HepG2 (cell line): ENCODE measurements around the gene NDUFS7. TPM values are rescaled to one million over a fixed set of nuclear protein-coding genes. Genes with fewer than 3 reads are reported as not detected.

Experiments used
- ATAC-seq: fragments of 200-7000 bp; cut with Tn5 transposase; 3 replicates; pipeline ENCODE4 v1.9.1; 2020; ENCODE audit warnings: mild to moderate bottlenecking, moderate library complexity
- BruUV-seq: library from RNA; stranded (reverse); fragments of 400-500 nt; replicated peaks from 2 replicates; lab custom pipeline; 2021; lab: Mats Ljungman, UMichigan
- CTCF ChIA-PET: fragments of 300-600 bp; formaldehyde crosslinking; extraction: SDS; loops from one replicate; lab custom pipeline; 2021; ENCODE audit warnings: low total read pairs, inconsistent platforms, low intra/inter-chr PET ratio; lab: Yijun Ruan, JAX
- POLR2A ChIA-PET: fragments of 350-600 bp; sonication (Branson Sonifier 250); formaldehyde crosslinking; loops from one replicate; lab custom pipeline; 2020; ENCODE audit warnings: antibody characterized with exemption, inconsistent platforms; lab: Yijun Ruan, JAX
- DNase-seq: peaks from one replicate; pipeline ENCODE4 v3.0.0-alpha.2; 2015; ENCODE audit warnings: low spot score
- FAIRE-seq: peaks from 3 replicates; lab custom pipeline; 2011; peaks lifted over from hg19 to GRCh38; lab: Jason Lieb, UNC
- H2AFZ ChIP-seq: one replicate; pipeline ENCODE4 v1.6.1; 2011; ENCODE audit warnings: low read length, inconsistent platforms
- H3K27ac ChIP-seq: fragments of 300-600 bp; 3 replicates; pipeline ENCODE4 v1.8.0; 2011; ENCODE audit warnings: mixed run types, mild to moderate bottlenecking, mixed read lengths, low read length, inconsistent platforms; ENCODE audit not compliant: insufficient read depth; ENCODE audit errors: extremely low read length
- H3K27me3 ChIP-seq, 2 experiments: fragments of 200-600 bp in 1 of 2; 2 replicates in 1 of 2; 3 replicates in 1 of 2; pipeline versions ENCODE4 v1.6.0 to v1.8.0; 2011; ENCODE audit warnings: low read length in 2 of 2, mild to moderate bottlenecking in 2 of 2, moderate library complexity in 2 of 2, inconsistent platforms in 1 of 2; ENCODE audit not compliant: insufficient read depth in 2 of 2, control insufficient read depth in 1 of 2
- H3K36me3 ChIP-seq, 2 experiments: fragments of 200-600 bp in 1 of 2; replicated peaks in 1 of 2; 2 replicates in 1 of 2; 3 replicates in 1 of 2; pipeline versions ENCODE4 v1.5.1 to v1.8.0; 2011; ENCODE audit warnings: low read length in 2 of 2, inconsistent platforms in 1 of 2; ENCODE audit not compliant: insufficient read depth in 2 of 2, control insufficient read depth in 1 of 2
- H3K4me1 ChIP-seq: 2 replicates; pipeline ENCODE4 v1.5.1; 2012; ENCODE audit warnings: low read length, inconsistent platforms; ENCODE audit not compliant: insufficient read depth
- H3K4me2 ChIP-seq: 2 replicates; pipeline ENCODE4 v1.6.0; 2011; ENCODE audit warnings: low read depth, low read length, inconsistent platforms
- H3K4me3 ChIP-seq, 3 experiments: fragments of 200-600 bp in 1 of 3; sonication (generic), shearing (Covaris generic) in 1 of 3; replicated peaks in 1 of 3; 2 replicates each; pipeline ENCODE4 v1.5.1; 2011 to 2016; ENCODE audit warnings: low read length in 3 of 3, inconsistent platforms in 2 of 3, low read depth in 2 of 3, mild to moderate bottlenecking in 2 of 3, control low read depth in 1 of 3, mixed read lengths in 1 of 3; ENCODE audit not compliant: insufficient read depth in 1 of 3
- H3K79me2 ChIP-seq: one replicate; pipeline ENCODE4 v1.6.1; 2011; ENCODE audit warnings: low read length, inconsistent platforms; ENCODE audit not compliant: insufficient read depth
- H3K9ac ChIP-seq: 2 replicates; pipeline ENCODE4 v1.6.0; 2011; ENCODE audit warnings: mild to moderate bottlenecking, low read depth, low read length, inconsistent platforms; ENCODE audit not compliant: insufficient read depth
- H3K9me3 ChIP-seq: 2 replicates; pipeline ENCODE4 v1.5.1; 2012; ENCODE audit warnings: mild to moderate bottlenecking, low read length
- H4K20me1 ChIP-seq: 2 replicates; pipeline ENCODE4 v1.6.0; 2011; ENCODE audit warnings: inconsistent platforms, mild to moderate bottlenecking, low read length, moderate library complexity; ENCODE audit not compliant: insufficient read depth
- CENPT ChIP-seq: sonication (generic); formaldehyde crosslinking; IDR thresholded peaks from 2 replicates; pipeline ENCODE4 v1.8.0; 2022; ENCODE audit warnings: low read depth, mild to moderate bottlenecking, moderate library complexity, missing genetic modification reagents
- EZH2 ChIP-seq: conservative IDR thresholded peaks from 2 replicates; pipeline ENCODE4 v1.6.1; 2012; ENCODE audit warnings: mild to moderate bottlenecking, low read depth, low read length, moderate library complexity
- JARID2 ChIP-seq: sonication (generic); formaldehyde crosslinking; IDR thresholded peaks from 2 replicates; pipeline ENCODE4 v1.8.1; 2023; ENCODE audit warnings: missing genetic modification reagents, inconsistent platforms; ENCODE audit not compliant: insufficient replicate concordance
- MBD4 ChIP-seq: IDR thresholded peaks from 2 replicates; pipeline ENCODE4 v1.6.1; 2012; ENCODE audit warnings: low read length, inconsistent platforms, borderline replicate concordance
- MEIS1 ChIP-seq: sonication (generic); formaldehyde crosslinking; IDR thresholded peaks from 2 replicates; pipeline ENCODE4 v1.9.0; 2021; ENCODE audit warnings: mild to moderate bottlenecking, missing genetic modification reagents, moderate library complexity, borderline replicate concordance
- MYNN ChIP-seq: sonication (generic); formaldehyde crosslinking; IDR thresholded peaks from 2 replicates; pipeline ENCODE4 v1.4.0; 2020; ENCODE audit warnings: mild to moderate bottlenecking, low read depth, missing genetic modification reagents
- SMAD3 ChIP-seq: sonication (generic); formaldehyde crosslinking; IDR thresholded peaks from 2 replicates; pipeline ENCODE4 v1.4.0; 2020; ENCODE audit warnings: missing genetic modification reagents
- SUZ12 ChIP-seq: fragments of 150-350 bp; IDR thresholded peaks from 2 replicates; pipeline ENCODE4 v1.6.1; 2014; ENCODE audit warnings: low read depth, low read length
- ZNF235 ChIP-seq: sonication (generic); formaldehyde crosslinking; IDR thresholded peaks from 2 replicates; pipeline ENCODE4 v1.8.1; 2023; ENCODE audit warnings: mild to moderate bottlenecking, missing genetic modification reagents, borderline replicate concordance
- ZNF264 ChIP-seq: sonication (generic); formaldehyde crosslinking; IDR thresholded peaks from 2 replicates; pipeline ENCODE4 v1.4.0; 2020; ENCODE audit warnings: missing genetic modification reagents
- ZNF749 ChIP-seq: sonication (generic); formaldehyde crosslinking; IDR thresholded peaks from 2 replicates; pipeline ENCODE4 v1.8.0; 2022; ENCODE audit warnings: mild to moderate bottlenecking, missing genetic modification reagents, moderate library complexity, borderline replicate concordance
- ZNF768 ChIP-seq: sonication (generic); formaldehyde crosslinking; IDR thresholded peaks from 2 replicates; pipeline ENCODE4 v1.4.0; 2020; ENCODE audit warnings: missing genetic modification reagents
- ZNF772 ChIP-seq: sonication (generic); formaldehyde crosslinking; IDR thresholded peaks from 2 replicates; pipeline ENCODE4 v1.5.0; 2020; ENCODE audit warnings: mild to moderate bottlenecking, missing genetic modification reagents
- WGBS: methylation state at CpG from one replicate; pipeline ENCODE4 v1.1.6; 2017; ENCODE audit warnings: low lambda C conversion rate; 5-methylcytosine and 5-hydroxymethylcytosine counted together
- in situ Hi-C: cut with HindIII; loops from 2 replicates; pipeline ENCODE4 v1.10.0; 2017; ENCODE audit warnings: low pct_unique_long_range_greater_than_20kb; ENCODE audit not compliant: extremely low pct_ligation_motif_present
- intact Hi-C: fragments of 100-400 bp; cut with micrococcal nuclease; formaldehyde crosslinking; loops from one replicate; pipeline ENCODE4 v1.10.0; 2022; ENCODE audit not compliant: unreplicated experiment
- polyA plus RNA-seq, 8 experiments: library from polyadenylated mRNA; depleted of rRNA in 3 of 8; stranded (reverse) in 7 of 8; unstranded in 1 of 8; fragments of >200 nt; fragmentation: Illumina TruSeq in 4 of 8; extraction: Trizol in 4 of 8; gene quantifications; 2 replicates each; pipeline versions ENCODE4 v1.2.1 to v1.2.3, GENCODE V29; 2011 to 2016; ENCODE audit warnings: low read depth in 4 of 8, missing spikeins in 1 of 8, mixed read lengths in 1 of 8; ENCODE audit not compliant: insufficient read depth in 1 of 8
- total RNA-seq, 5 experiments: library from RNA; depleted of rRNA; stranded (reverse); fragments of >200 nt; fragmentation: Illumina TruSeq; extraction: Trizol; gene quantifications; 2 replicates each; pipeline ENCODE4 v1.2.3, GENCODE V29; 2016; ENCODE audit warnings: low read depth in 1 of 5
- TF ChIP-seq, protein P1 (sequence below): IDR thresholded peaks from 2 replicates; pipeline ENCODE4 v1.6.1; 2016; ENCODE audit warnings: mild to moderate bottlenecking, missing biosample characterization, missing genetic modification reagents
- TF ChIP-seq, protein P2 (sequence below): sonication (generic); formaldehyde crosslinking; IDR thresholded peaks from 2 replicates; pipeline ENCODE4 v1.8.1; 2023; ENCODE audit warnings: missing genetic modification reagents, mild to moderate bottlenecking, borderline replicate concordance
- TF ChIP-seq, protein P3 (sequence below): sonication (generic); formaldehyde crosslinking; IDR thresholded peaks from 2 replicates; pipeline ENCODE4 v1.8.1; 2023; ENCODE audit warnings: mild to moderate bottlenecking, inconsistent platforms, moderate library complexity, missing genetic modification reagents, borderline replicate concordance
- TF ChIP-seq, protein P4 (sequence below): sonication (generic); IDR thresholded peaks from 2 replicates; pipeline ENCODE4 v1.6.1; 2016; ENCODE audit warnings: low read depth, borderline replicate concordance
- TF ChIP-seq, protein P5 (sequence below): sonication (generic); formaldehyde crosslinking; IDR thresholded peaks from 2 replicates; pipeline ENCODE4 v1.8.0; 2022; ENCODE audit warnings: missing genetic modification reagents, mild to moderate bottlenecking, moderate library complexity, borderline replicate concordance

The NDUFS7 gene
- total and polyA plus RNA-seq, 2 of the 13 experiments (the other 11 are each of a cell fraction or from before 2014, with no cell fraction given), result 34.3 to 66.9 TPM

DNA sequence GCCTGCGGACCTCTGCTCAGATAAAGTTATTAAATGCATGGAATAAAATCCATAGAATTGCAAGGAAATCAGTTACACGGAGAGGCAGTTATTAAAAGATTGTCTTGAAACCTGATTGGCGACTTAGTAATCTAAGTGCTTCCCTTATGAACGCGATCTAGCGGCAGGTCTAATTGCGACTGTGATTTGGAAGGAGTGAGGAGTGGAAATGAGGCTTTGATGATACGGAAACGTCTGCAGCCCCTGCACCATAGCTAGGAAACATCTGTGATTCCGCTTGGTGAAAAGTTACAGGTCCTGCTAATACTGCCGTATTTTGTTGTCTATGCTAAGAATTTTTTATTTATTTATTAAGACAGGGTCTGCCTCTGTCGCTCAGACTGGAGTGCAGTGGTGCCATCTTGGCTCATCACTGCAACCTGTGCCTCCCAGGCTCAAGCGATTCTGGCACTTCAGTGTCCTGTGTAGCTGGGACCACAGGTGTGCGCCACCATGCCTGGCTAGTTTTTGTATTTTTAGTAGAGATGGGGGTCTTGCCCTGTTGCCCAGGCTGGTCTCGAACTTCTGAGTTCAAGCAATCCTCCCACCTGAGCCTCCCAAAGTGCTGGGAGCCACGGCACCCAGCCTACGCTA, 887 bp downstream of the NDUFS7 start (continued):
- TF ChIP-seq, protein P1, sequence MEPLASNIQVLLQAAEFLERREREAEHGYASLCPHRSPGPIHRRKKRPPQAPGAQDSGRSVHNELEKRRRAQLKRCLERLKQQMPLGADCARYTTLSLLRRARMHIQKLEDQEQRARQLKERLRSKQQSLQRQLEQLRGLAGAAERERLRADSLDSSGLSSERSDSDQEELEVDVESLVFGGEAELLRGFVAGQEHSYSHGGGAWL (CRISPR knock-in tag), result no peak

DNA sequence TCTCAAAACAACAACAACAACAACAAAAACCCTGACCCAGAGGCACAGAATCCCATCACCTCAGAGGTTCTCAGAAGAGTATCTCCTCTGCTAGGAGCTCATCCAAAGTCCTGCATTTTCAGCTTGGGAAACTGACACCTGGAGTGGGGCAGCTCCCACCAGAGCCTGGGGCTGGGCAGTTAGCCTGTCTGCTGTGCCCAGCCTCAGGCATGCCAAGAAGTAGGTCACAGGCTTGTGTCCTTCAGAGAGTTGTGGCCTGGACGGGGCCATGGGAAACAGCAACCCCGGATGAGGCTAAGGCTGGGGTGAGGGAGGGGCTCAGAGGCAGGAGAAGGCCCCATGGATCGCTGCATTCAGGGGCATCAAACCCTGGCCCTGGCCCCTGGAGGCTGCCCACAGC, 2.1 kb downstream of the NDUFS7 start:
- H3K27me3 ChIP-seq, result no peaks in the 10 kb centered on the region; a peak in 1 of 5 replicates
- no peak for FAIRE-seq
- POLR2A ChIA-PET, result no interaction called here
- no peak overlapping the region for H3K9ac ChIP-seq
- no peak overlapping the region; a peak in 1 of 6 replicates for H3K4me3 ChIP-seq
- intact Hi-C loops, result no loop called here
- peaks cover 13% of the 10 kb centered on the region for H3K79me2 ChIP-seq
- TF ChIP-seq MBD4 (no peak), ZNF235 (CRISPR knock-in tag) (no peak), ZNF264 (no peak), CENPT (CRISPR knock-in tag) (no peak), ZNF772 (CRISPR knock-in tag) (no peak), MEIS1 (no peak), ZNF749 (no peak), JARID2 (CRISPR knock-in tag) (no peak), MYNN (no peak), SUZ12 (no peak), SMAD3 (CRISPR knock-in tag) (no peak), ZNF768 (CRISPR knock-in tag) (no peak), EZH2 (no peak)
- TF ChIP-seq, protein P2, sequence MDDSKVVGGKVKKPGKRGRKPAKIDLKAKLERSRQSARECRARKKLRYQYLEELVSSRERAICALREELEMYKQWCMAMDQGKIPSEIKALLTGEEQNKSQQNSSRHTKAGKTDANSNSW (CRISPR knock-in tag), result no peak
- TF ChIP-seq, protein P3, sequence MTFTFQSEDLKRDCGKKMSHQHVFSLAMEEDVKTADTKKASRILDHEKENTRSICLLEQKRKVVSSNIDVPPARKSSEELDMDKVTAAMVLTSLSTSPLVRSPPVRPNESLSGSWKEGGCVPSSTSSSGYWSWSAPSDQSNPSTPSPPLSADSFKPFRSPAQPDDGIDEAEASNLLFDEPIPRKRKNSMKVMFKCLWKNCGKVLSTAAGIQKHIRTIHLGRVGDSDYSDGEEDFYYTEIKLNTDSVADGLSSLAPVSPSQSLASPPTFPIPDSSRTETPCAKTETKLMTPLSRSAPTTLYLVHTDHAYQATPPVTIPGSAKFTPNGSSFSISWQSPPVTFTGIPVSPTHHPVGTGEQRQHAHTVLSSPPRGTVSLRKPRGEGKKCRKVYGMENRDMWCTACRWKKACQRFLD (CRISPR knock-in tag), result no peak
- TF ChIP-seq, protein P4, sequence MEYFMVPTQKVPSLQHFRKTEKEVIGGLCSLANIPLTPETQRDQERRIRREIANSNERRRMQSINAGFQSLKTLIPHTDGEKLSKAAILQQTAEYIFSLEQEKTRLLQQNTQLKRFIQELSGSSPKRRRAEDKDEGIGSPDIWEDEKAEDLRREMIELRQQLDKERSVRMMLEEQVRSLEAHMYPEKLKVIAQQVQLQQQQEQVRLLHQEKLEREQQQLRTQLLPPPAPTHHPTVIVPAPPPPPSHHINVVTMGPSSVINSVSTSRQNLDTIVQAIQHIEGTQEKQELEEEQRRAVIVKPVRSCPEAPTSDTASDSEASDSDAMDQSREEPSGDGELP, result no peak
- TF ChIP-seq, protein P5, sequence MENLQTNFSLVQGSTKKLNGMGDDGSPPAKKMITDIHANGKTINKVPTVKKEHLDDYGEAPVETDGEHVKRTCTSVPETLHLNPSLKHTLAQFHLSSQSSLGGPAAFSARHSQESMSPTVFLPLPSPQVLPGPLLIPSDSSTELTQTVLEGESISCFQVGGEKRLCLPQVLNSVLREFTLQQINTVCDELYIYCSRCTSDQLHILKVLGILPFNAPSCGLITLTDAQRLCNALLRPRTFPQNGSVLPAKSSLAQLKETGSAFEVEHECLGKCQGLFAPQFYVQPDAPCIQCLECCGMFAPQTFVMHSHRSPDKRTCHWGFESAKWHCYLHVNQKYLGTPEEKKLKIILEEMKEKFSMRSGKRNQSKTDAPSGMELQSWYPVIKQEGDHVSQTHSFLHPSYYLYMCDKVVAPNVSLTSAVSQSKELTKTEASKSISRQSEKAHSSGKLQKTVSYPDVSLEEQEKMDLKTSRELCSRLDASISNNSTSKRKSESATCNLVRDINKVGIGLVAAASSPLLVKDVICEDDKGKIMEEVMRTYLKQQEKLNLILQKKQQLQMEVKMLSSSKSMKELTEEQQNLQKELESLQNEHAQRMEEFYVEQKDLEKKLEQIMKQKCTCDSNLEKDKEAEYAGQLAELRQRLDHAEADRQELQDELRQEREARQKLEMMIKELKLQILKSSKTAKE, result no peak
- TF ChIP-seq, all 625 proteins: peak for 0
- Histone ChIP-seq H3K36me3 (peaks cover 7 to 24% of the 10 kb centered on the region in 2 experiments; a peak in 4 of 5 replicates), H3K27ac (no peak overlapping the region), H3K4me1 (peaks cover 30% of the 10 kb centered on the region), H3K9me3 (no peaks in the 10 kb centered on the region), H3K4me2 (no peak overlapping the region), H2AFZ (no peak overlapping the region), H4K20me1 (no peaks in the 10 kb centered on the region)
- ATAC-seq (no peak), DNase-seq (no peak)
- 95% methylated on average over 3 of the region's 3 CpGs for WGBS
- BruUV-seq, result no TSS peak
- CTCF ChIA-PET, result no interaction called here
- in situ Hi-C loops, result no loop called here
